T-cell (primary cell): Measurements from ENCODE around the gene CHAD. TPM values are rescaled to one million over a fixed set of nuclear protein-coding genes. Genes with fewer than 3 reads are reported as not detected.
"Not testable (repeated sequence)": the region's sequence is repeated elsewhere in the genome, so short reads cannot be mapped to it uniquely, and the experiment has no call there.

Source experiments
- ATAC-seq, 4 experiments: fragments of 200-7000 bp in 3 of 4; fragments of 150-1000 bp in 1 of 4; cut with Tn5 transposase; replicated peaks in 1 of 4; 1 replicate in 3 of 4; 2 replicates in 1 of 4; pipeline ENCODE4 v1.10.0; 2021; ENCODE audit warnings: moderate library complexity in 3 of 4, mild to moderate bottlenecking in 2 of 4, moderate number of reproducible peaks in 1 of 4
- CTCF ChIA-PET, 2 donors: fragments of 300-600 bp; sonication (Branson Sonifier 250); formaldehyde crosslinking; loops; one replicate each; lab custom pipeline; 2022; ENCODE audit warnings: antibody characterized with exemption in 2 of 2; lab: Charles Lee
- POLR2A ChIA-PET, 2 donors: fragments of 300-600 bp; sonication (Branson Sonifier 250); formaldehyde crosslinking; loops; one replicate each; lab custom pipeline; 2022; ENCODE audit warnings: antibody characterized with exemption in 2 of 2; lab: Charles Lee
- DNase-seq, 35 experiments: peaks; one replicate each; pipeline versions ENCODE4 v3.0.0 to v3.0.0-alpha.2; 2013 to 2023
- H3K27ac ChIP-seq: one replicate; pipeline ENCODE4 v1.5.1; 2013; ENCODE audit warnings: low read length
- H3K27me3 ChIP-seq, 2 experiments: replicated peaks in 1 of 2; 1 replicate in 1 of 2; 2 replicates in 1 of 2; pipeline versions ENCODE4 v1.6.1 to v1.7.0; 2013; ENCODE audit warnings: low read length in 1 of 2, mixed read lengths in 1 of 2; ENCODE audit not compliant: control insufficient read depth in 2 of 2, insufficient read depth in 2 of 2; ENCODE audit errors: extremely low read depth in 1 of 2
- H3K36me3 ChIP-seq, 2 donors: 1 replicate in 1 of 2; 2 replicates in 1 of 2; pipeline versions ENCODE4 v1.6.1 to v1.7.0; 2013; ENCODE audit warnings: low read length in 1 of 2; ENCODE audit not compliant: control insufficient read depth in 2 of 2, insufficient read depth in 1 of 2; ENCODE audit errors: extremely low read depth in 1 of 2
- H3K4me1 ChIP-seq, 2 experiments: 1 replicate in 1 of 2; 2 replicates in 1 of 2; pipeline versions ENCODE4 v1.6.1 to v1.7.0; 2013; ENCODE audit warnings: low read length in 2 of 2, mixed read lengths in 1 of 2; ENCODE audit not compliant: insufficient read depth in 2 of 2, control insufficient read depth in 1 of 2; ENCODE audit errors: extremely low read depth in 1 of 2
- H3K4me3 ChIP-seq, 2 donors: 1 replicate in 1 of 2; 2 replicates in 1 of 2; pipeline versions ENCODE4 v1.5.1 to v1.7.0; 2013; ENCODE audit warnings: mild to moderate bottlenecking in 2 of 2, low read length in 1 of 2, moderate library complexity in 1 of 2; ENCODE audit not compliant: control insufficient read depth in 1 of 2; ENCODE audit errors: extremely low read depth in 1 of 2
- H3K9me3 ChIP-seq: 2 replicates; pipeline ENCODE4 v1.7.0; 2013
- H3K27ac Mint-ChIP-seq, 2 donors: one replicate each; pipeline ENCODE4 v1.8.0; 2020 to 2021; ENCODE audit warnings: mild to moderate bottlenecking in 2 of 2, mixed read lengths in 2 of 2
- H3K27me3 Mint-ChIP-seq, 2 donors: one replicate each; pipeline ENCODE4 v1.8.0; 2021 to 2022; ENCODE audit warnings: mixed read lengths in 2 of 2
- H3K36me3 Mint-ChIP-seq: one replicate; pipeline ENCODE4 v1.8.0; 2021; ENCODE audit warnings: mixed read lengths
- H3K4me1 Mint-ChIP-seq, 3 donors: one replicate each; pipeline ENCODE4 v1.8.0; 2020 to 2022; ENCODE audit warnings: mixed read lengths in 3 of 3, mild to moderate bottlenecking in 1 of 3
- H3K4me3 Mint-ChIP-seq, 3 donors: one replicate each; pipeline ENCODE4 v1.8.0; 2020 to 2022; ENCODE audit warnings: mild to moderate bottlenecking in 3 of 3, mixed read lengths in 3 of 3, moderate library complexity in 3 of 3
- H3K9me3 Mint-ChIP-seq, 3 donors: one replicate each; pipeline ENCODE4 v1.8.0; 2020 to 2022; ENCODE audit warnings: mixed read lengths in 3 of 3
- WGBS: methylation state at CpG from one replicate; pipeline ENCODE4 v1.1.5; 2013; ENCODE audit warnings: missing lambda C conversion rate; ENCODE audit not compliant: insufficient coverage; 5-methylcytosine and 5-hydroxymethylcytosine counted together
- total RNA-seq, 35 experiments: library from RNA in 6 of 35; stranded (reverse) in 6 of 35; fragments of 120-200 nt in 1 of 35; gene quantifications; one replicate each; pipeline versions ENCODE4 v1.2.1 to v1.2.4 and lab custom pipeline; 2013 to 2026

CHAD gene
- total RNA-seq, 5 donors from 2014 or later (not counting 1 experiment from before 2014, with no cell fraction given): not detected

DNA sequence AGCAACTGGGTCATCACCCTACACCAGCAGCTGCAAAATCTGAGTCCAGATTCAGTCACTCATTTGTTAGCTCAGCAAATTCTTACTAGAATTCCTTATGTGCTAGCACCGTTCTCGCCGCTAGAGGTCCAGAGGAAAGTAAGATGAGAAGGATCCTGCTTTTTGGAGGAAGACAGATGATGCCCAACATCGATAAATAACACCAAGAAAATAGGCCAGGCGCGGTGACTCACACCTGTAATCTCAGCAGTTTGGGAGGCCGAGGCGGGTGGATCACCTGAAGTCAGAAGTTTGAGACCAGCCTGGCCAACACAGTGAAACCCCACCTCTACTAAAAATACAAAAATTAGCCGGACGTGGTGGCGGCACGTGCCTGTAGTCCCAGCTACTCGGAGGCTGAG lies 4.1 kb upstream of the CHAD start:
- DNase-seq, CTCF ChIA-PET, H3K27ac Mint-ChIP-seq, H3K36me3 ChIP-seq, POLR2A ChIA-PET, H3K27ac ChIP-seq, H3K9me3 ChIP-seq, H3K4me1 Mint-ChIP-seq, H3K4me3 ChIP-seq, ATAC-seq, H3K9me3 Mint-ChIP-seq, H3K4me3 Mint-ChIP-seq: not testable (repeated sequence)
- peaks cover 4 to 54% of the 10 kb centered on the region in 2 experiments for H3K27me3 ChIP-seq
- peaks cover under 1 to 23% of the 10 kb centered on the region in 2 experiments for H3K4me1 ChIP-seq
- 95% methylated on average over 5 of the region's 13 CpGs for WGBS
- Mint-ChIP-seq H3K36me3 (peaks cover 17% of the 10 kb centered on the region), H3K27me3 (peaks cover 10 to 19% of the 10 kb centered on the region in 2 donors)

DNA sequence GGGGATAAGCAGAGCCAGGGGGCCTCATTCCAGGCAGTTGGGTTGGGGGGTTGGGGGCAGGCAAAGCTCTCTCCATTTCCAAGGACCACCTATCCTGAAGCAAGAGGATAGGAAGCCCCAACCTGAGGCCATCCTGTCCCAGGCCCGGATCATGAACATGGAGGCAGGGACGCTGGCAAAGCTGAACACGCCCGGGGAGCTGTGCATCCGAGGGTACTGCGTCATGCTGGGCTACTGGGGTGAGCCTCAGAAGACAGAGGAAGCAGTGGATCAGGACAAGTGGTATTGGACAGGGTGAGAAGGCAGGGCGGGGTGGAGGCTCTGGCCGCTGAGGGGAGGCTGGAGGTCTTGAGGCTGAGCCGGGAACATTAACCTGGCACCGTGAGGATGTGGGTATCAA lies 3.6 kb upstream of the CHAD start:
- 96% methylated on average over 9 of the region's 10 CpGs for WGBS
- peaks cover 14 to 22% of the 10 kb centered on the region in 2 donors for H3K27me3 Mint-ChIP-seq
- ChIA-PET CTCF (interaction anchor here in 1 of 2 donors (0.7 kb wide), 1 partner anchor 177 kb away, joined by 3 read pairs; no protein-coding TSS in a partner anchor), POLR2A (no interaction called here)
- Histone ChIP-seq H3K4me1 (peaks cover 0 to 18% of the 10 kb centered on the region in 2 experiments), H3K27me3 (peaks cover 4 to 57% of the 10 kb centered on the region in 2 experiments), H3K9me3 (no peaks in the 10 kb centered on the region), H3K27ac (no peak overlapping the region), H3K4me3 (no peak overlapping the region), H3K36me3 (peaks cover 0 to 2% of the 10 kb centered on the region in 2 donors)
- DNase-seq: no peak
- H3K27ac Mint-ChIP-seq: no peak overlapping the region
- H3K4me3 Mint-ChIP-seq: no peak overlapping the region
- peaks cover 17% of the 10 kb centered on the region for H3K36me3 Mint-ChIP-seq
- H3K9me3 Mint-ChIP-seq: no peaks in the 10 kb centered on the region
- H3K4me1 Mint-ChIP-seq: peaks cover 3 to 11% (median 7%) of the 10 kb centered on the region in 3 donors
- no peak for ATAC-seq

DNA sequence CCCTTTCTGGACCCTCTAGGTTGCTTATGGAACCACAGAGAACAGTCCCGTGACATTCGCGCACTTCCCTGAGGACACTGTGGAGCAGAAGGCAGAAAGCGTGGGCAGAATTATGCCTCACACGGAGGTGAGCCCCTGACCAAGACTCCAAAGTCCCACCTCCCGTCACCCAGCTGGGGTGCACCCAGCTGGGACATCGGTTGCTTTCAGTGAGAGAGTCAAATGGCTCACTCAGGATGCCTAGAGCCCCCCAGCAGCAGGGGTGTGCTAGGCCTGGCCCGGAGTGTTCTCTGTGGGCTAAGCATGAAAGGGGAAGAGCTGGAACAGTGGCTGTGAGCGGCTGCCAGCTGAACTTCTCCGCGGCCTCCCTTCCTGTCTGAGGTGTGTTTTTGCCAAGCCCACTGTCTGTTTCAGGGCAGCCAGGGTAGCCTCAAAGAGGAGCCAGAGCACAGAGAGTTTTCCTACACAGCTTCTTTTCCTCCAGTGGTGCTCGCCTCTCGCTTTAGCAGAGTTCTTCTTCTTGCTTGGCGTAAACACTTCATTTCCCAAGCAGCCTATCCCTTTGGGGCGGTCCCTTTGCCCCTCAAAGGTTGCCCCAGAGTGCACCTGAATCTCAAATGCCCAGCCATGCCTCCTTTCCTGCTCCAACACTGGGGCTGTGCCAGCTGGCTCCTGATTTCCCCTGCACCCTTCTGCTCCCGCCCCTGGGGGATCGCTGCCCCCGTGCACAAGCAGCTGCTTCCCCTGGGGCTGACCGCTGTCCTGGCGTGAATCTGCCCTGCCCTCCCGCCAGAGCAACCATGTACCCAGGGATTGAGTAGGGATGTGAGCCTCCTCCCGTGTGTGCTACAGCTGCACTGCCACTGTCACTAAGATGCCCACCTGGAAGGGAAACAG lies 2.6 kb upstream of the CHAD start:
- peaks cover 0 to 27% of the 10 kb centered on the region in 2 experiments for H3K4me1 ChIP-seq
- 64% methylated on average over 19 of the region's 22 CpGs for WGBS
- Mint-ChIP-seq H3K4me1 (peaks cover 3 to 20% (median 7%) of the 10 kb centered on the region in 3 donors), H3K36me3 (peaks cover 17% of the 10 kb centered on the region), H3K4me3 (peak overlapping the region in 1 of 3 donors; percentile 5), H3K27ac (no peak overlapping the region), H3K9me3 (no peaks in the 10 kb centered on the region), H3K27me3 (peaks cover 17 to 27% of the 10 kb centered on the region in 2 donors)
- peaks cover 4 to 55% of the 10 kb centered on the region in 2 experiments for H3K27me3 ChIP-seq
- no peak overlapping the region for H3K4me3 ChIP-seq
- ChIA-PET POLR2A (no interaction called here), CTCF (interaction anchor here (0.6 to 1.0 kb wide), 4 partner anchors 8 to 178 kb away, joined by 3 to 4 read pairs (median 3); no protein-coding TSS in a partner anchor)
- H3K27ac ChIP-seq: no peak overlapping the region
- peaks cover 0 to 2% of the 10 kb centered on the region in 2 donors for H3K36me3 ChIP-seq
- no peaks in the 10 kb centered on the region for H3K9me3 ChIP-seq
- DNase-seq: no peak
- ATAC-seq: no peak

DNA sequence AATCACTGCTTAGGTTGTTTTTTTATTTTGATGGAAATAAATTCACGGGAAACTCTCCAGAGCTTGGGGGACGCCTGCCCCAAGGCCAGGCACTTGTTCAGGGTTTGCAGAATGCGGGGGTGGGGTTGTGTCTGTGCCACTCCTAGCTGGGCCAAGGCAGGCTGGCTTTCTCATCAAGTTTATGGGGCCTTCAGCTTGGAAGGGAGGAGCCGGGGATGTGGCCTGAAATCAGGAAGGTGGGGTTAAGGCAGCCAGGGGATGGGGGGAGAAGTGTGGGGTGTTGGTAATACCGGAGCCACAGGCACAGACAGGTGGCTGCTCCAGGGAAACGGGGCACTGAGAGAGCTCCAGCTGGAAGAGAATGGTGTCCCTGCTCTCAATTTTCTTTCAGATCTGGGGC lies 1.7 kb upstream of the CHAD start:
- ChIA-PET CTCF (interaction anchor here in 1 of 2 donors (1.0 kb wide), 1 partner anchor 9 kb away, joined by 4 read pairs; no protein-coding TSS in a partner anchor), POLR2A (no interaction called here)
- 88% methylated on average over 6 of the region's 6 CpGs for WGBS
- DNase-seq: no peak
- no peak overlapping the region for H3K27ac ChIP-seq
- peaks cover 0 to 2% of the 10 kb centered on the region in 2 donors for H3K36me3 ChIP-seq
- no peak overlapping the region for H3K27ac Mint-ChIP-seq
- H3K4me3 Mint-ChIP-seq: peak overlapping the region in 1 of 3 donors; percentile 20
- H3K36me3 Mint-ChIP-seq: peaks cover 17% of the 10 kb centered on the region
- no peaks in the 10 kb centered on the region for H3K9me3 ChIP-seq
- peaks cover 4 to 57% of the 10 kb centered on the region in 2 experiments for H3K27me3 ChIP-seq
- no peak for ATAC-seq
- H3K4me1 Mint-ChIP-seq: peaks cover 3 to 24% (median 7%) of the 10 kb centered on the region in 3 donors
- no peak overlapping the region for H3K4me3 ChIP-seq
- peaks cover 17 to 27% of the 10 kb centered on the region in 2 donors for H3K27me3 Mint-ChIP-seq
- peaks cover 0 to 28% of the 10 kb centered on the region in 2 experiments for H3K4me1 ChIP-seq
- no peaks in the 10 kb centered on the region for H3K9me3 Mint-ChIP-seq

GRCh38 chr17:50469671-50470305 lies 1.1 kb upstream of the CHAD start:
- Mint-ChIP-seq H3K36me3 (peaks cover 17% of the 10 kb centered on the region), H3K27ac (no peak overlapping the region), H3K4me3 (peak overlapping the region in 1 of 3 donors; percentile 42), H3K9me3 (no peaks in the 10 kb centered on the region), H3K4me1 (peaks cover 3 to 27% (median 7%) of the 10 kb centered on the region in 3 donors), H3K27me3 (peaks cover 17 to 28% of the 10 kb centered on the region in 2 donors)
- POLR2A ChIA-PET: no interaction called here
- peaks cover 0 to 2% of the 10 kb centered on the region in 2 donors for H3K36me3 ChIP-seq
- H3K4me3 ChIP-seq: no peak overlapping the region
- H3K9me3 ChIP-seq: no peaks in the 10 kb centered on the region
- WGBS: 78% methylated on average over 10 of the region's 19 CpGs
- ATAC-seq (no peak), DNase-seq (no peak)
- no peak overlapping the region for H3K27ac ChIP-seq
- H3K27me3 ChIP-seq: peaks cover 4 to 63% of the 10 kb centered on the region in 2 experiments
- CTCF ChIA-PET: interaction anchor here in 1 of 2 donors (1.0 kb wide), 1 partner anchor 10 kb away, joined by 4 read pairs; no protein-coding TSS in a partner anchor
- peaks cover 0 to 28% of the 10 kb centered on the region in 2 experiments for H3K4me1 ChIP-seq

DNA sequence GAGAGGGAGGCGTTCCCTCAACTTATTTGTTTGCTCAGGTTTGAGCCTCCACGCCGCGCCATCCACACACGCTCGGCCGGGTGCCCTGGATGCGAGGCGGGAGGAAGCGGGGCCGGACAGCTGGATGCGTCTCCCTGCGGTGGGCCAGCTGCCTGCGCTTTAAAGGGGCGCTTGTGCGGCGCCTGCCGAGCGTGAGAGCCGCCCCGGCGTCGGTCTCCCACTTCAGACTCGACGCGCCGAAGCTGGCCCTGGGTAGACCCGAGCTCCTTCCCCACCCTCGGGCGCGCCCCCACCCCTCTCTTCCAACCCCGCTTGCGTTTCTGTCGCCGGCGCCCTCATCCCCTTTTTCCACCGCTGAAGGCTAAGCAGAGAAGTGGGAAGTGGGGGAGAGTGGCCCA lies 527 bp upstream of the CHAD start:
- peak overlapping the region; percentile 17 to 42 for H3K4me3 ChIP-seq

More for the DNA sequence above, 527 bp upstream of the CHAD start:
- 5% methylated on average over 18 of the region's 37 CpGs for WGBS
- ATAC-seq (peak in 1 of 4 experiments; percentile 22), DNase-seq (no peak)
- peaks cover 3 to 27% (median 7%) of the 10 kb centered on the region in 3 donors for H3K4me1 Mint-ChIP-seq
- Histone ChIP-seq H3K27ac (no peak overlapping the region), H3K27me3 (peaks cover 4 to 65% of the 10 kb centered on the region in 2 experiments), H3K9me3 (no peaks in the 10 kb centered on the region), H3K4me1 (peaks cover 0 to 28% of the 10 kb centered on the region in 2 experiments), H3K36me3 (peaks cover 0 to 2% of the 10 kb centered on the region in 2 donors)
- no peaks in the 10 kb centered on the region for H3K9me3 Mint-ChIP-seq
- ChIA-PET POLR2A (no interaction called here), CTCF (interaction anchor here in 1 of 2 donors (0.8 kb wide), 1 partner anchor 32 kb away, joined by 3 read pairs; no protein-coding TSS in a partner anchor)
- peaks cover 17 to 28% of the 10 kb centered on the region in 2 donors for H3K27me3 Mint-ChIP-seq
- peaks cover 17% of the 10 kb centered on the region for H3K36me3 Mint-ChIP-seq
- H3K27ac Mint-ChIP-seq: no peak overlapping the region
- H3K4me3 Mint-ChIP-seq: peak overlapping the region in 1 of 3 donors; percentile 42
